SK-N-SH (cell line): Measurements from ENCODE around the gene LMTK2. TPM values are rescaled to one million over a fixed set of nuclear protein-coding genes. Genes with fewer than 3 reads are reported as not detected.

ENCODE experiments used
- CTCF ChIA-PET: fragments of 300-600, 350-600 bp; formaldehyde crosslinking; extraction: SDS; loops from one replicate; lab custom pipeline; 2021; lab: Yijun Ruan, JAX
- POLR2A ChIA-PET: fragments of 350-600 bp; sonication (Branson Sonifier 250); formaldehyde crosslinking; extraction: SDS; loops from one replicate; lab custom pipeline; 2020; ENCODE audit warnings: antibody characterized with exemption, inconsistent platforms; lab: Yijun Ruan, JAX
- DNase-seq: peaks from one replicate; pipeline ENCODE4 v3.0.0; 2012
- H2AFZ ChIP-seq: fragments of 200-600 bp; sonication (generic); 2 replicates; pipeline ENCODE4 v1.8.1; 2016; ENCODE audit warnings: antibody characterized with exemption, mild to moderate bottlenecking, low read depth
- H3F3A ChIP-seq: fragments of 200-600 bp; sonication (generic); replicated peaks from 2 replicates; pipeline ENCODE3; 2016; ENCODE audit warnings: antibody characterized with exemption, mild to moderate bottlenecking; ENCODE audit not compliant: insufficient read depth
- H3K27ac ChIP-seq, 2 experiments: fragments of 200-500 bp in 1 of 2; fragments of 200-600 bp in 1 of 2; sonication (Bioruptor generic) in 1 of 2; sonication (generic), shearing (Covaris generic) in 1 of 2; 2 replicates each; pipeline versions ENCODE4 v1.5.1 to v1.6.1; 2014 to 2016; ENCODE audit warnings: low read depth in 2 of 2, inconsistent platforms in 1 of 2, low read length in 1 of 2, mild to moderate bottlenecking in 1 of 2, mixed read lengths in 1 of 2
- H3K27me3 ChIP-seq: fragments of 200-600 bp; sonication (generic), shearing (Covaris generic); 2 replicates; pipeline ENCODE4 v1.6.1; 2016; ENCODE audit warnings: mixed run types; ENCODE audit not compliant: insufficient read depth
- H3K36me3 ChIP-seq, 2 experiments: fragments of 200-500 bp in 1 of 2; fragments of 200-600 bp in 1 of 2; sonication (Bioruptor generic) in 1 of 2; sonication (generic) in 1 of 2; replicated peaks in 1 of 2; 2 replicates each; pipeline versions ENCODE3 to v1.5.1; 2014 to 2016; ENCODE audit warnings: low read length in 1 of 2, mild to moderate bottlenecking in 1 of 2; ENCODE audit not compliant: insufficient read depth in 2 of 2, control insufficient read depth in 1 of 2
- H3K4me1 ChIP-seq, 2 experiments: fragments of 200-500 bp in 1 of 2; fragments of 200-600 bp in 1 of 2; sonication (Bioruptor generic) in 1 of 2; sonication (generic), shearing (Covaris generic) in 1 of 2; 2 replicates each; pipeline versions ENCODE4 v1.5.1 to v1.6.1; 2014 to 2016; ENCODE audit warnings: low read depth in 1 of 2, low read length in 1 of 2, mixed run types in 1 of 2; ENCODE audit not compliant: insufficient read depth in 2 of 2, control insufficient read depth in 1 of 2
- H3K4me2 ChIP-seq: fragments of 200-600 bp; sonication (generic), shearing (Covaris generic); 2 replicates; pipeline ENCODE4 v1.6.1; 2017; ENCODE audit warnings: mixed run types
- H3K4me3 ChIP-seq, 2 experiments: fragments of 200-500 bp in 1 of 2; fragments of 200-600 bp in 1 of 2; sonication (Bioruptor generic) in 1 of 2; sonication (generic), shearing (Covaris generic) in 1 of 2; 2 replicates each; pipeline versions ENCODE4 v1.5.1 to v1.8.1; 2014 to 2016; ENCODE audit warnings: low read depth in 2 of 2, inconsistent platforms in 1 of 2, low read length in 1 of 2, mild to moderate bottlenecking in 1 of 2, mixed read lengths in 1 of 2, moderate library complexity in 1 of 2
- H3K79me2 ChIP-seq: fragments of 200-600 bp; sonication (generic); 2 replicates; pipeline ENCODE4 v1.8.1; 2017; ENCODE audit warnings: mild to moderate bottlenecking; ENCODE audit not compliant: insufficient read depth
- H3K9ac ChIP-seq: fragments of 200-600 bp; sonication (generic); 2 replicates; pipeline ENCODE4 v1.6.1; 2017; ENCODE audit warnings: mixed run types
- H3K9me2 ChIP-seq: fragments of 200-600 bp; sonication (generic); 2 replicates; pipeline ENCODE4 v1.6.1; 2017; ENCODE audit warnings: mixed run types
- H3K9me3 ChIP-seq: fragments of 200-600 bp; sonication (generic); 2 replicates; pipeline ENCODE4 v1.6.1; 2017; ENCODE audit warnings: mixed run types, mild to moderate bottlenecking, moderate library complexity
- H4K20me1 ChIP-seq: fragments of 200-600 bp; sonication (generic); 2 replicates; pipeline ENCODE4 v1.6.1; 2017; ENCODE audit warnings: mild to moderate bottlenecking, mixed run types; ENCODE audit not compliant: insufficient read depth
- CHD2 ChIP-seq: fragments of 150-350 bp; IDR thresholded peaks from 2 replicates; pipeline ENCODE4 v1.6.1; 2018; ENCODE audit warnings: low read length; ENCODE audit not compliant: partially characterized antibody
- ELF1 ChIP-seq: IDR thresholded peaks from 2 replicates; pipeline ENCODE4 v1.4.0; 2012
- FOSL2 ChIP-seq: IDR thresholded peaks from 2 replicates; pipeline ENCODE4 v1.4.0; 2012; ENCODE audit warnings: low read depth, mild to moderate bottlenecking, moderate library complexity, borderline replicate concordance
- GATA2 ChIP-seq: sonication (generic); formaldehyde crosslinking; IDR thresholded peaks from 2 replicates; pipeline ENCODE4 v1.5.0; 2020; ENCODE audit warnings: mild to moderate bottlenecking, missing genetic modification reagents
- MXI1 ChIP-seq: IDR thresholded peaks from 2 replicates; pipeline ENCODE4 v1.6.1; 2012; ENCODE audit warnings: mild to moderate bottlenecking, low read depth, low read length, improper control_type of control experiment
- NFIC ChIP-seq: IDR thresholded peaks from 2 replicates; pipeline ENCODE4 v1.4.0; 2012; ENCODE audit warnings: borderline replicate concordance
- POLR2AphosphoS5 ChIP-seq: IDR thresholded peaks from 2 replicates; pipeline ENCODE4 v1.6.1; 2012; ENCODE audit warnings: low read depth, low read length
- RFX5 ChIP-seq: IDR thresholded peaks from 2 replicates; pipeline ENCODE4 v1.6.1; 2012; ENCODE audit warnings: mild to moderate bottlenecking, improper control_type of control experiment, low read length
- SIN3A ChIP-seq: IDR thresholded peaks from 2 replicates; pipeline ENCODE4 v1.6.1; 2012; ENCODE audit warnings: low read depth, mild to moderate bottlenecking, low read length, moderate library complexity, borderline replicate concordance
- SMC3 ChIP-seq: IDR thresholded peaks from 2 replicates; pipeline ENCODE4 v1.6.1; 2012; ENCODE audit warnings: low read depth, low read length, improper control_type of control experiment
- TAF1 ChIP-seq: IDR thresholded peaks from 2 replicates; pipeline ENCODE4 v1.6.1; 2012; ENCODE audit warnings: low read depth, mild to moderate bottlenecking, low read length, moderate library complexity, borderline replicate concordance
- TCF12 ChIP-seq: IDR thresholded peaks from 2 replicates; pipeline ENCODE4 v1.4.0; 2012
- TEAD4 ChIP-seq: IDR thresholded peaks from 2 replicates; pipeline ENCODE4 v1.4.0; 2012; ENCODE audit warnings: mild to moderate bottlenecking, borderline replicate concordance; ENCODE audit not compliant: insufficient read depth
- WGBS: methylation state at CpG from one replicate; pipeline ENCODE4 v1.1.6; 2017; ENCODE audit warnings: low lambda C conversion rate; 5-methylcytosine and 5-hydroxymethylcytosine counted together
- polyA plus RNA-seq, 3 experiments: library from polyadenylated mRNA; depleted of rRNA; stranded (reverse); fragments of >200 nt; gene quantifications; 2 replicates each; pipeline ENCODE4 v1.2.3, GENCODE V29; 2012
- TF ChIP-seq, protein P1 (sequence below): IDR thresholded peaks from 2 replicates; pipeline ENCODE4 v1.4.0; 2012; ENCODE audit warnings: low read depth, borderline replicate concordance
- TF ChIP-seq, protein P2 (sequence below): fragments of 150-350 bp; IDR thresholded peaks from 2 replicates; pipeline ENCODE4 v1.6.1; 2016; ENCODE audit warnings: mild to moderate bottlenecking, low read depth, low read length
- TF ChIP-seq, protein P3 (sequence below): IDR thresholded peaks from 2 replicates; pipeline ENCODE4 v1.6.1; 2012; ENCODE audit warnings: mild to moderate bottlenecking, low read depth, low read length, moderate library complexity
- TF ChIP-seq, protein P4 (sequence below): fragments of 150-350 bp; IDR thresholded peaks from 2 replicates; pipeline ENCODE4 v1.6.1; 2017; ENCODE audit warnings: antibody characterized with exemption, low read length, low read depth, borderline replicate concordance

LMTK2 gene
- polyA plus RNA-seq, 1 of the 3 experiments (the other 2 are of a cell fraction), result 9.0 TPM

DNA sequence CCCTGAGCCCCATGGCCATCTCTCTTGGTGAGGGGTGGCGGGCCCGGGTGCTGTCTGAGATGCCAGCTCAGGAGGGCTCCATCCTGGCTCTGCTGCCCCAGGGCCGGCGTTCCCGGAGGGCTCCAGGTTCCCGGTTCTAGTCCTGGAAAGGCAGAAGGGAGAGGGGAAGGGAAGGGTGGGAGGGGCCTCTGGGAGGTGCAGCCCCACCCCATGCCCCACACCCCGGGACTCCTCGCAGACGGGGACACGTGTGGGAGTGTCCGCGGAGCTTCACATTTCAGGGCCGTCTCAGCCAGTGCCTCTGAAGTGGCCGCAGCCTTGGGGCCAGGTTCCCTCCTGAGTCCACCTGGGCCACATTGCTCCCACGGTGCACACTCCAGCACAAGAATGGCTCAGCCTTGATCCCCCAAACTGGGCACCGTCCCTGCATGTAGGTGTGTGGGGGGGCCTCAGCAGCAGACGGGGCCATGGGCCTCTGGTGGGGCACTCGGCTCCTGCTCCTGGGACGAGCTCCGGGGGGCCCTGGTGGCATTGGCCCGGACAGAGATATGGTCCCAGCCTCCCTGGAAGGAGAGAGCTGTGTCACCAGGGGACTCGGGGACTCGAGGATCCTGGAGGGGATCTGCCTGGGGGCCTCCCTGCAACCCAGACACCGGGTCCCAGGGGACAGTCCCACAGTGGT is 110.4 kb downstream of the LMTK2 start:
- Histone ChIP-seq H3K9me2 (no peaks in the 10 kb centered on the region), H4K20me1 (no peaks in the 10 kb centered on the region), H2AFZ (no peak overlapping the region), H3K27ac (no peak overlapping the region), H3K9ac (no peak overlapping the region), H3K36me3 (peaks cover 8 to 10% of the 10 kb centered on the region in 2 experiments), H3K4me3 (no peak overlapping the region), H3K79me2 (no peaks in the 10 kb centered on the region), H3K4me2 (no peak overlapping the region), H3K27me3 (no peaks in the 10 kb centered on the region), H3F3A (no peaks in the 10 kb centered on the region), H3K4me1 (no peaks in the 10 kb centered on the region; a peak in 1 of 4 replicates), H3K9me3 (no peaks in the 10 kb centered on the region)
- CTCF ChIA-PET, result interaction anchor here (1.5 kb wide), 1 partner anchor 25 kb away, joined by 4 read pairs; no protein-coding TSS in a partner anchor
- POLR2A ChIA-PET, result no interaction called here
- WGBS, result 91% methylated on average over 15 of the region's 24 CpGs
- DNase-seq, result no peak
- TF ChIP-seq, protein P1, sequence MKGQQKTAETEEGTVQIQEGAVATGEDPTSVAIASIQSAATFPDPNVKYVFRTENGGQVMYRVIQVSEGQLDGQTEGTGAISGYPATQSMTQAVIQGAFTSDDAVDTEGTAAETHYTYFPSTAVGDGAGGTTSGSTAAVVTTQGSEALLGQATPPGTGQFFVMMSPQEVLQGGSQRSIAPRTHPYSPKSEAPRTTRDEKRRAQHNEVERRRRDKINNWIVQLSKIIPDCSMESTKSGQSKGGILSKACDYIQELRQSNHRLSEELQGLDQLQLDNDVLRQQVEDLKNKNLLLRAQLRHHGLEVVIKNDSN, result no peak
- no peak for TF ChIP-seq SIN3A
- TF ChIP-seq, protein P2, sequence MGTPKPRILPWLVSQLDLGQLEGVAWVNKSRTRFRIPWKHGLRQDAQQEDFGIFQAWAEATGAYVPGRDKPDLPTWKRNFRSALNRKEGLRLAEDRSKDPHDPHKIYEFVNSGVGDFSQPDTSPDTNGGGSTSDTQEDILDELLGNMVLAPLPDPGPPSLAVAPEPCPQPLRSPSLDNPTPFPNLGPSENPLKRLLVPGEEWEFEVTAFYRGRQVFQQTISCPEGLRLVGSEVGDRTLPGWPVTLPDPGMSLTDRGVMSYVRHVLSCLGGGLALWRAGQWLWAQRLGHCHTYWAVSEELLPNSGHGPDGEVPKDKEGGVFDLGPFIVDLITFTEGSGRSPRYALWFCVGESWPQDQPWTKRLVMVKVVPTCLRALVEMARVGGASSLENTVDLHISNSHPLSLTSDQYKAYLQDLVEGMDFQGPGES, result no peak
- no peak for TF ChIP-seq TAF1
- TF ChIP-seq SMC3, result no peak
- TF ChIP-seq NFIC, result no peak
- no peak for TF ChIP-seq TCF12
- TF ChIP-seq, protein P3, sequence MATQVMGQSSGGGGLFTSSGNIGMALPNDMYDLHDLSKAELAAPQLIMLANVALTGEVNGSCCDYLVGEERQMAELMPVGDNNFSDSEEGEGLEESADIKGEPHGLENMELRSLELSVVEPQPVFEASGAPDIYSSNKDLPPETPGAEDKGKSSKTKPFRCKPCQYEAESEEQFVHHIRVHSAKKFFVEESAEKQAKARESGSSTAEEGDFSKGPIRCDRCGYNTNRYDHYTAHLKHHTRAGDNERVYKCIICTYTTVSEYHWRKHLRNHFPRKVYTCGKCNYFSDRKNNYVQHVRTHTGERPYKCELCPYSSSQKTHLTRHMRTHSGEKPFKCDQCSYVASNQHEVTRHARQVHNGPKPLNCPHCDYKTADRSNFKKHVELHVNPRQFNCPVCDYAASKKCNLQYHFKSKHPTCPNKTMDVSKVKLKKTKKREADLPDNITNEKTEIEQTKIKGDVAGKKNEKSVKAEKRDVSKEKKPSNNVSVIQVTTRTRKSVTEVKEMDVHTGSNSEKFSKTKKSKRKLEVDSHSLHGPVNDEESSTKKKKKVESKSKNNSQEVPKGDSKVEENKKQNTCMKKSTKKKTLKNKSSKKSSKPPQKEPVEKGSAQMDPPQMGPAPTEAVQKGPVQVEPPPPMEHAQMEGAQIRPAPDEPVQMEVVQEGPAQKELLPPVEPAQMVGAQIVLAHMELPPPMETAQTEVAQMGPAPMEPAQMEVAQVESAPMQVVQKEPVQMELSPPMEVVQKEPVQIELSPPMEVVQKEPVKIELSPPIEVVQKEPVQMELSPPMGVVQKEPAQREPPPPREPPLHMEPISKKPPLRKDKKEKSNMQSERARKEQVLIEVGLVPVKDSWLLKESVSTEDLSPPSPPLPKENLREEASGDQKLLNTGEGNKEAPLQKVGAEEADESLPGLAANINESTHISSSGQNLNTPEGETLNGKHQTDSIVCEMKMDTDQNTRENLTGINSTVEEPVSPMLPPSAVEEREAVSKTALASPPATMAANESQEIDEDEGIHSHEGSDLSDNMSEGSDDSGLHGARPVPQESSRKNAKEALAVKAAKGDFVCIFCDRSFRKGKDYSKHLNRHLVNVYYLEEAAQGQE, result no peak
- TF ChIP-seq ELF1, result no peak
- TF ChIP-seq, protein P4, sequence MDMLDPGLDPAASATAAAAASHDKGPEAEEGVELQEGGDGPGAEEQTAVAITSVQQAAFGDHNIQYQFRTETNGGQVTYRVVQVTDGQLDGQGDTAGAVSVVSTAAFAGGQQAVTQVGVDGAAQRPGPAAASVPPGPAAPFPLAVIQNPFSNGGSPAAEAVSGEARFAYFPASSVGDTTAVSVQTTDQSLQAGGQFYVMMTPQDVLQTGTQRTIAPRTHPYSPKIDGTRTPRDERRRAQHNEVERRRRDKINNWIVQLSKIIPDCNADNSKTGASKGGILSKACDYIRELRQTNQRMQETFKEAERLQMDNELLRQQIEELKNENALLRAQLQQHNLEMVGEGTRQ, result no peak
- TF ChIP-seq TEAD4, result no peak
- TF ChIP-seq CHD2, result no peak
- no peak for TF ChIP-seq FOSL2
- no peak for TF ChIP-seq GATA2
- TF ChIP-seq RFX5, result no peak
- no peak for TF ChIP-seq MXI1
- no peak for TF ChIP-seq POLR2AphosphoS5
- TF ChIP-seq, all 33 proteins: peak for 0
